ENCODE data around the gene GGPS1.

GGPS1 gene

GRCh38 chr1:235313931-235314678 lies 14.3 kb upstream of the GGPS1 start:
- TF ChIP-seq CTCF (IDR thresholded peaks at IDR 0.05) = no peak

GRCh38 chr1:235315173-235315572 lies 13.2 kb upstream of the GGPS1 start:
- TF ChIP-seq CTCF (IDR thresholded peaks at IDR 0.05) = no peak

GRCh38 chr1:235315735-235316134 lies 12.6 kb upstream of the GGPS1 start:
- no peak for TF ChIP-seq CTCF (IDR thresholded peaks at IDR 0.05)

- TF ChIP-seq CTCF (IDR thresholded peaks at IDR 0.05) = no peak
Measured at GRCh38 chr1:235317168-235317567, 11.2 kb upstream of the GGPS1 start.

GRCh38 chr1:235319255-235319654 lies 9.1 kb upstream of the GGPS1 start:
- TF ChIP-seq CTCF (IDR thresholded peaks at IDR 0.05) = no peak

GRCh38 chr1:235320521-235321179 lies 7.7 kb upstream of the GGPS1 start:
- no peak for TF ChIP-seq CTCF (IDR thresholded peaks at IDR 0.05)

GRCh38 chr1:235324296-235324695 lies 4.1 kb upstream of the GGPS1 start:
- no peak for TF ChIP-seq CTCF (IDR thresholded peaks at IDR 0.05)

All from LNCAP (cell line).